HG02588 (cell line): ENCODE results near the gene PCDH9.
"Not testable (repeated sequence)": the region's sequence is repeated elsewhere in the genome, so short reads cannot be mapped to it uniquely, and the experiment has no call there.

Experiments
- ATAC-seq: cut with Tn5 transposase; IDR thresholded peaks from one replicate; pipeline ENCODE4 v1.9.1; 2021; ENCODE audit warnings: mild to moderate bottlenecking, moderate library complexity; ENCODE audit not compliant: unreplicated experiment

The PCDH9 gene

DNA sequence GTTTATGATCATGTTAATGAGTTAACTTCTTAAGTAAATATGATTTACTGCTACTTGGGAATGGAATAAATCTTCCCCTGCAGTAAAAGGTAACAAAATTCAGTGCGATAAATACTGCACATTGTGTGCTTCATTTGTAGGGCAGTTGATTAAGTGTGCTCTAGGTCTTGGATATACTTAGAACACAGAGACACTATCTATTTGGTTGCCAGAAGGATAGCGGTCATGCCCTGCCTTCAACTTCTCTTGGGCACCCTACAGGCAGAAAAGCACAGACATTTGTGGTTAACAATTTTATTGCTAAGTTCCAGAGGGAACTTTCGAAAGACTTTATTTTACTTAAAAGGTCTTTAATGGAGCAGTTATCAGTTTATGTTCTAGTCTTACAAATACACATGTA, 605.8 kb downstream of the PCDH9 start:
- ATAC-seq = no peak

DNA sequence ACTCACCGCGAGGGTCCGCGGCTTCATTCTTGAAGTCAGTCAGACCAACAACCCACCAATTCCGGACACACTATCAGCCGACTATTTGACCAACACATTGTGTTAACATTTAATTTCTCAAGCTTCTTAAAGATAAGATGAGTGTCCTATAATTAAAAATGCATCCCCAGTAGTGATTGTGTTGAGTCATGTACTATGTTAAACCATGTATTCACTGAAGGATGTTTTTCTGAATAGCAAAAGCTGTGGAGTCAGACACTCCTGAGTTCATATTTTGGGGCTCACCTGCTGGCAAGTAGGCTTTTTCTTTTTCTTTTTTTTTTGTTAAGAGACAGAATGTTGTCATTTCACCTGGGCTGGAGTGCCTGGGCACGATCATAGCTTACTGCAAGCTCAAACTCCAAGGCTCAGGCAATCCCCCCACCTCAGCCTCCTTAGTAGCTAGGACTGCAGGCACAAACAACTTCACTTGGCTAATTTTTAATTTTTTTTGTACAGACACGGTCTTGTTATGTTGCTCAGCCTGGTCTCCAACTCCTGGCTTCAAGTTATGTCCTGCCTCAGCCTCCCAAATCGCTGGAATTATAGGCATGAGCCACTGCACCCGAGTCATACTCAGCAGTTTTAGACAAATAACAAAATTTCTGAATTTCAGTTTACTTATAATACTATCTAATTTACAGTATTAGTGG, 606.9 kb downstream of the PCDH9 start:
- ATAC-seq = no peak

DNA sequence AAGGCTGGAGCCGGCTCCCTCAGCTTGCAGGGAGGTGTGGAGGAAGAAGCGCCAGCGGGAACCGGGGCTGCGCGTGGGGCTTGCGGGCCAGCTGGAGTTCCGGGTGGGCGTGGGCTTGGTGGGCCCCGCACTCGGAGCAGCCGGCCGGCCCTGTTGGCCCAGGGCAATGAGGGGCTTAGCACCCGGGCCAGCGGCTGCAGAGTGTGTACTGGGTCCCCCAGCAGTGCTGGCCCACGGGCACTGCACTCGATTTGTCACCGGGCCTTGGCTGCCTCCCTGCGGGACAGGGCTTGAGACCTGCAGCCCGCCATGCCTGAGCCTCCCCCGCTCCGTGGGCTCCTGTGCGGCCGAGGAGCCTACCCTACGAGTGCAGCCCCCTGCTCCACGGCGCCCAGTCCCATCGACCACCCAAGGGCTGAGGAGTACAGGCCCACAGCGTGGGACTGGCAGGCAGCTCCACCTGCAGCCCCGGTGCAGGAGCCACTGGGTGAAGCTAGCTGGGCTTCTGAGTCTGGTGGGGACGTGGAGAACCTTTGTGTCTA, 608.2 kb downstream of the PCDH9 start:
- not testable (repeated sequence) for ATAC-seq

DNA sequence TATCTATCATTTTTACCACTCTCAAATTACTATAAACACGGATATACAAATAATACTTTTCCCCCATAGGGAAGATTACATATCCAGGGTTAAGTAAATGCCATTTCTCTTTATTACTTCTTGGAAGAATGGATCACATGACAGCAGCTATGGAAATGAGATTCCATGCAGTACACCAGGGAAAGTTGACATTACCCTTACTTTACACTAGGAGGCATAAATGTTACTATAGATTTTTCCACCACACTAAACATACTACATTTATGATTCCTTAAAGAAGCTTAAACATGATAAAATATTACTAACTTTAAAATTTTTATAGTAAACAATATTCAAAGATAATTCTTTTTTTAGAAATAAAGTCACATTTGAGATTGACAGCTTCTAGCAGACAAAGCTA, 611.4 kb downstream of the PCDH9 start:
- no peak for ATAC-seq

DNA sequence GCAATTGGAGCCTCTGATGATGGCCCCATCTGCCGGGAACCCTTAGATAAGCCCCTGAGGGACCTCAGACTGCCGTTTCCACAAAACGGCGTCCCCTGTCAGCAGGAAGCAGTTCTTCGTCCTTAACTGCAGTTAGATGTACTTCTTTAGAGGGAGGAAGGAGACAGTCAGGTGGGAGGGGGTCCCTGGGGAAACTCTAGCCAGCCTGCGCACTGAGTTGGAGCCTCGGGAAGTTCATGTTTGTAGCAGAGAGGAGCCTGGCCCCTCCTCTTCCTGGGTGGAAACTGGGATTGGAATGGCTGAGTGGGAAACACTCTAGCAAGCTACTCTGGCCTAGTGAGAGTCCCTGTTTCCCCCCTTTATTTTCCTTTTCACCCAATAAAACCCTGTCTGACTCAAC, 612.4 kb downstream of the PCDH9 start:
- no peak for ATAC-seq

DNA sequence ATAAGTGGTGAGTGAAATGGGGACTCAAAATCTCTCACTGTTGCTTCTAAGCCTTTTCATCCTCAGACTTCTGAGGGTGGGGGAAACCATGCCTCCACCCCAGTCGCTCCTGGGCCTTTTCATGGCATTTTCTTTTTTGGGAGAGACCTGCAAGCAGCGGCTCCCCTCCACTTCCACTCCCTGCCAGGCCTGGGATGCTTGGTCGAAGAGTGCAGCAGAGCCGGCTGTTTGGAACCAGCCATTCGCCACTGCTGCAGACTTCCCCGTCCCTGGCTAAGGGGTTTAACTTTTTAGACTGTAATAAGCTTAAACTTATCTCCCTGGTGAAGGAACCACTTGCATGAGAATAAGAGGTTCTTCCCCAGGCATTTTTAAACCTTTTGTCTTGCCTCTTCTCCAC, 617.2 kb downstream of the PCDH9 start:
- ATAC-seq = no peak

DNA sequence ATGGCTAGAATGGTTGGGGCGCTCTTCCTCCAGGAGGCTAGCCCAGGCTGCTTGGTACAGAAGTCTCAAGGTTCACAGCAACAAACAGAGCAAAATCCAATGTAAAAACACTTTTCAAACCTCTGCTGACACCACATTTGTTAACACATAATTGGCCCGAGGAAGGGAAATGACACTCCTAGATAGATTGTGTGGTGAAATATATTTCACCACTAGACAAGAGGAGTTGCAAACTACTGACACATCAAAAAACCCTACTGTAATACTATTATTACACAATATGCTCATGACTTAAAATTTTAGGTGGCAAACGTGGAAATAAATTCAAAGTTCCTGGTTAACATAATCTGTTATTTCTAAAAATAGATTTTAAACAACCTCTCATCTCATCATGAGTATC, 643.6 kb downstream of the PCDH9 start:
- no peak for ATAC-seq

DNA sequence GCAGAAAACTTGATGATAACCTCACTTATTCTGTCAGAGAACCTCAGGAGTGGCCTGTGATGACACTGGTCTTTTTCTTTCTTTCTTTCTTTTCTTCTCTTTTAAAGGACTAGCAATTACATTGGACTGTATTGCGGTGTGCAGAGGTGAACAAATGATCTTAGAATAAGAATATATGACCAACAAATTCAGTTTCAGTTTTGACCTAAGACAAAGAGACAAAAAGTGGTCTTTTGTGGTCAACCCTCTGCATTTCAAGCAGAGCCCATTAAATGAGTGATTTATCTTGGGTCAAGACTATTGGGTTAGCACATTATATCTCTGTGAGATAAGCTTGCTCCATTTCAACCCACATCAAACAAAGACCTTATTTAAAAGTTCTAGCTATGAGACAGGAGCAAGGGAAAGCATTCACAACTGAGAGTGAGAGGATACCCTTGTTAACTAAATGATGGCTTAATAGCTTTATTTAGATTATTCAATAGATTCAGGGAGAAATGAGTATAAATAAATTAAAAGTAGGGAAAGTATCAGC, 644.4 kb downstream of the PCDH9 start:
- no peak for ATAC-seq

DNA sequence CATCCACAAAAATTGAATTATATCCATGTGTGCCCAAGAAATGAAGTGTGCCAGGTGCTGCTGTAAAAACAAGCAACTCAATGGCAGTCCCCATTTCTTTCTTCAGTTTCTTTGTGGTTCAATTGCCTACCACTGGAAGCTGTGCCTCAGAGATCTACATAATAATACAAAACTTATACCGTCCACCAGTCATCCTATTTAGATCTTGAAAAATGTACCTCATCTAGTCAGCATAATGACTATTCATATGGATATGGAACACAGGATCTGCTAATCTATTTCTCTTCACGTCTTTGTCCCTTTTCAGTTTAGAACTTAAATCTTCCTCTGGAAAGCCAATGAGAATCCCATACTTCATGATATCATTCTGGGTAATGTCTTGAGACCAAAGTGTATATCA, 648.5 kb downstream of the PCDH9 start:
- ATAC-seq = no peak

DNA sequence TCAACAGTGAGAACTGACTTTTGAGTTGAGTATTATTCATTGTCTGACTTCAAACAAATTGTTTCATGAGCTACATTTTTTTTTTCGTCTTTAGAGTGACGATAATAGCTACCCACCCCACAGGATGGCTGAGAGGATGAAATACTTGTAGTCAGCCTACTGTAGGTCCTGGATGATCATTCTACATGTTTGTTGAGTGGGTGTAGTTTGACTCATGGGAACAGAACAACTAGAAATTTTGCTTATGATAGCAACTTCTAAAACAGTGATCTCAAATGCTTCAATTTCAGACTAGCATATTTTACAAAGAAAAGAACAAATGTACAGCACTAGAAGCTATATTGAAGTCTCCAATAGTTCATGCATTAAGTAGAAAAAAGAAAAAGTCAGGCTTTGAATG, 651.8 kb downstream of the PCDH9 start:
- no peak for ATAC-seq

DNA sequence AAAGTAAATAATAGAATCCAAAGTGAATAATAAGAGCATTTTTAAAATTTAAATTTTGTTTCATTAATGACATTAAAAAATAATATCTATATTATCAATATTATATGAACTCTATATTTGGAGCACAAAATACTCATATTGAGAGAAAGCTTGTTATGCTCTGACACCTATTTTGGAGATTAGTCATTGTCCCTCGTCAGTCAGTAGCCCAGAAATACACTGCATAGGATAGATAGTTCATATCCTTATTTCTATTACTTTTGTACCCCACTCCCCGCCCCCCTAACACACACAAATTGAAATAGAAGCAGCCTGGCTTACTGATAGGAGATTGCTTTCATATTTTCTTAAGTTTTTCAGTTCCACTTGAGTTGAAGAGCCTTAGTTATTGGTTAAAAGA, 652.8 kb downstream of the PCDH9 start:
- no peak for ATAC-seq

DNA sequence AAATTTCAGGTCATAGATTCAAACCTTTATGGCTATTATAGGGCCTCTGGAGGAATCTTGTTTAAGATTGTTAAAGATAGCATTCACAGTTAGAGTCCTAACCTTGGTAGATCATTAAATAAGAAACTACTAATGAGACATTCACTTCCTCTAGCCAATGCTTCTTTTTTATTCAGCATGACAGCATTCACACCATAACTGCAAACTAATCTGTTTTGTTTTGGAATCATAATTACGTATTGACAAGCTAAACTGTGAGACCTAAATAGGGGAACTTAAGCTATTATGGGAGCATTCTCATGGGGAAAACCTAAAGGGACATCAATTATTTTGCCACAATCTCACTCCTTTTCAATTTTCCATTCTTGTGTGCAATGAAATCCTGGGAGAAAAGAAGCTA, 653.8 kb downstream of the PCDH9 start:
- no peak for ATAC-seq

DNA sequence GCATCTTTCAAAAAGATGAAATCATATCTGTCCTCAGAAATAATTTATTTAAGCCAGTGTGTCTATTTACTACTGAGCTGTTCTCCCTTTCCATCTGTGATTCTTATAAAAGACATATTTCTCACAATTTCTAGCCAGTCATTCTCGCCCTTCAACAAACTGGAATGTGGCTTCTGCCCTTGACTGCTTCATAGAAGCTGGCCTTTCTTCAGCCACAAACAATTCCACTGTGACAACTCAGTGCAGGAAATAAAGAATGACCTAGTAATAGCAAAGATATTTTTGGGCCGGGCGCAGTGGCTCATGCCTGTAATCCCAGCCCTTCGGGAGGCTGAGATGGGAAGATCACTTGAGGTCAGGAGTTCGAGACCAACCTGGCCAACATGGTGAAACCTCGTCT, 655.5 kb downstream of the PCDH9 start:
- ATAC-seq = no peak

DNA sequence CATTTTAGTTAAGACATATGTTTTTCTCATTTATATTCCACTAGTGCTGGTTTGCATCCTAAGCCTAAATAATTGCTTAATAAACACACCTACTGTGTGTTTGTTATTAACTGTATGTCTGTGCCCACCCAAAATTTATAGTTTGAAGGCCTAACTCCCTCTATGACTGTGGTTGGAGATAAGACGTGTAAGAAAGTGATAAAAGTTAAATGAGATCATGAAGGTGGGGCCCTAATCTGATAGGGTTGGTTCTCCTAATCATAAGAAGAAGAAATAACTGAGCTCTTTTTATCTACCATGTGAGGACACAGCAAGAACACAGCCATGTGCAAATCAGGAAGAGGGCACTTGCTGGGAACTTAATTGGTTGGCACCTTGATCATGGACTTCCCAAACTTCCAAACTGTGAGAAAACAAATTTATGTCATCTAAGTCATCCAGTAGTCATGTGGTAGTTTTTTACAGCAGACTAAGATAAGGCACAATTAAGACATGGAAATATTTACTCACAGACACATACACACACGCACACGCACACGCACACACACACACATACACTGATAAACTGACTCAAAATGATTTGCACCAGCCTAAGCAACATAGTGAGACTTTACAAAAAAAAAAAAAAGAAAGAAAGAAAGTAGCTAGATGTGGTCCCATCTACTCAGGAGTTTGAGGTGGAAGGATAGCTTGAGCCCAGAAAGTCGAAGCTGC, 662.1 kb downstream of the PCDH9 start:
- ATAC-seq = no peak

DNA sequence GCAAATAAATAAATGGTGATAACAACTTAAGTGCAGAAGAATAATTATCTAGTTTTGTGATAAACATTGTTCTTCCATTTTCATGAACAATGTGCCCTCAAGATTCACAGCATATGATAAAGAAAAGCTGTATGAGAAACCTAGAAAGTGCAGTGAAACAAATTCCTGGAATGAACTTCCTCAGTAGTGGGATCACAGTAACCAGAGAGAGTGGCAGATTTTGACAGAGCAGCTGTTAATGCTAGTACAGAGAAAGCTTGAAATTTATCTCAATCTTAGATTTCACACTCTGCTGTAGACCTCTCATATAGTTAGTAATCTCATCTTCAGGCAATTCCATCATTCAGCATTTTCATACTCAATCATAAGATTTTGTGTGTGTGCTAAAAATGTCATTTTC, 664.9 kb downstream of the PCDH9 start:
- ATAC-seq = no peak

DNA sequence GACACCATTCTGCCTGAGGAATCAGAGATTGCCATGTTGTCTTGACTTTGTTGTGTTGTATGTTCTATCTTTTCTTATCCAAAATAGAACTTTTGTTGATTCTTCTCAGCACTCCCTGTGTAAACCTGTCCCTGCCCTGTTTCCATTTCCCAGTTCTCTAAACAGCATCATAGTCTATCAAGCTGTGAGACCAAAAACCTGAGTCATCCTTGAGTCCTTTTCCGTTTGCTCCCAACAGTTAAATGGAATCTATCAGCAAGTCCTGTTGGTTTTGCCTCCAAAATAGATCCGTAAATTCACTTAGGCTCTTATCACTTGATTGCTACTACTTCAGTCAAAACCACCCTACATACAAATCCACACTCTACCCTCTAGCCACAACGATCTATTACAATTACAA, 667.1 kb downstream of the PCDH9 start:
- no peak for ATAC-seq

DNA sequence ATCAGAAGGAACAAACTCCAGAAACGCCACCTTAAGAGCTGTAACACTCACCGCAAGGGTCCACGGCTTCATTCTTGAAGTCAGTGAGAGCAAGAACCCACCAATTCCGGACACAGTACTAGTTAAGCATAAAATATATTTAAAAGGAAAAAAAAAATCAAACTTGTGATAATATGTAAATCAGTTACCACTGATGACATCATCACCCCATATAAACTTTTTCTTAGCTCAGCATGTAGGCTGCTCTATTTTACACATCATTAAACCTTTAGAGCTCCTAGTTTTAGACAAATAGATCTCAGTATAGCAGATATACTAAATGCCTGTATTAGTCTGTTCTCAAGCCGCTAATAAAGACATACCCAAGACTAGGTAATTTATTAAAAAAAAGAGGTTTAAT, 668.1 kb downstream of the PCDH9 start:
- ATAC-seq = no peak

DNA sequence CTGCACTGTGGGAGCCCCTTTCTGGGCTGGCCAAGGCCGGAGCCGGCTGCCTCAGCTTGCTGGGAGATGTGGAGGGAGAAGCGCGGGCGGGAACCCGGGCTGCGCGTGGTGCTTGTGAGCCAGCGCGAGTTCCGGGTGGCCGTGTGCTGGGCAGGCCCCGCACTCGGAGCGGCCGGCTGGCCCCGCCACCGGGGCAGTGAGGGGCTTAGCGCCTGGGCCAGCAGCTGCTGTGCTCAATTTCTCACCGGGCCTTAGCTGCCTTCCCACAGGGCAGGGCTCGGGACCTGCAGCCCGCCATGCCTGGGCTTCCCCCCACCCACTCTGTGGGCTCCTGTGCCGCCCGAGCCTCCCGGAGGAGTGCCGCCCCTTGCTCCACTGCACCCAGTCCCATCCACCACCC, 669.1 kb downstream of the PCDH9 start:
- no peak for ATAC-seq

DNA sequence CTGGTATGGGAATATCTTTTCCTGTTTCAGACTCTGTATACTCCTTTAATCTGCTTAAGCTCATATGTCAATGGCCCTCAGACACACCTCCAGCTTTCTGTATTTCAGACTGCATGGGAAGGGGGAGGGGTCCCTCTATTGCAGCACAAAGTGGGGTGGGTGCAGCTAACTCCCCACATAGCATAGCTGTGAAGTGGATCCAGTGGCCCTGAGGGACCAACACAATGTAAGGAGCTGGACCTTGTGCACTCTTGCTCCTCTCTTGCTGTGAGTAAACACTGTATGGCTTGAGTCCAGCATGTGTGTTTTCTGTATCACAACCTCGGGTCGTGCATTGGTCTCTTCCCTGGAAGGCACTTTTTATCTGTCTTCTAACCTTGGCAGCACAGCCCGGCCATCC, 669.9 kb downstream of the PCDH9 start:
- no peak for ATAC-seq

DNA sequence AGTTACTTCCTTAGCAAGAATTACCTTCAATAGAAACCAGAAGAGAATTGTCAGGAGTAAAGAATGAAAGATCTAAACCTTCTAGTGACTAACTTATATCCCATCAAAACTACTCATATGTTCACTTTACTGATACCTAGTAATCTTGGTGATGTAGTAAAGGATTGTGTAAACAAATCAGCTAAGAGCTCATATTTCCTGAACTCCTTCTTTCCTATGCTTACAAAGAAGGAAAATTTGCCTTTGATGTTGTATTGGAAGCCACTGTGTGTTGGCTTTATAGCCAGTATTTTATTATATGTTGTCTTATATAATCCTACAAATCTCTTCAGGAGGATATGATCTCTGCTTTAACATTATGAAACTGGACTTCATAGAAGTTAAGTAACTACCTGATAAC, 671.0 kb downstream of the PCDH9 start:
- no peak for ATAC-seq

DNA sequence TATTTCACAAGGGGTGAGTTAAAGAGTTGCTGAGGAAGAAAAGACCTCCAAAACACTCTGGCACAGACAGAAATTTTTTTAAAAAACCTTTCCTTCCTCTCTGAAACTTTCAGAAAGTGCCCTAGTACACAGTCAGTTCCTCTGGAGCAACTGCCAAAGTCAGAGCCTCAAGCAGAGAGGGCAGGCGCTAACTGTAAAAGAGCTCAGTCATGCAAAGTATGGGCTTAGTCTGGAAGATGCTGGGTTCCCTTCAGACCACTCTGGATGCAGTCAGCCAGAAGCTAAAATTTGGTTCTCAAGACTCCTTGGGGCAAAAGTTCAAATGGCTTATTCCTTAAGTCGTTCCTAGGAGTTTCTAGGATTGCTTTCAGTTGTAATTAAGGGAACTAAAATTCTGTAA, 671.6 kb downstream of the PCDH9 start:
- no peak for ATAC-seq

DNA sequence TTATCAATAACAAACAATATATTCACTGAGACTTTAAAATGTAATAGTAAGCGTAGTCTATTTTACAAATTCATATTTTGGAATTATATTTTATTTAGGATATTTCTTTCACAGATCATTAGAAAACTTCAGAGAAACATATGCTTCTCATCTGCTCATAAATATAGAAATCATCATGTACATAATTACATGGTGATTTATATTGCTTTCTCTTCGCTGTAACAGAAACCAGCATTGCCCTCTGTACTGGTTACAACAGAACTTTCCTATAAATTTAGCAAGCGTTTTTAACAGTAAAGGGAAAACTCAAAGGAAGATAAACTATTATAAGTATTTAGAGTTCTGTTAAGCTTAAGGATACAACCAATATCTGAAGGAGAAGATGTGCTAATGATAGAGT, 672.8 kb downstream of the PCDH9 start:
- ATAC-seq = no peak
